ENCODE data around the gene MTMR11.

GRCh38 chr1:149965440-149965839 lies 28.8 kb upstream of the MTMR11 start:
- TF ChIP-seq EZH2 (IDR thresholded peaks at IDR 0.05; ENCODE audit: borderline replicate concordance, low read length) (no peak), CTCF (IDR thresholded peaks at IDR 0.05; ENCODE audit: low read length) (no peak)
